Ecto neural progenitor cell (in vitro differentiated cells): Measurements from ENCODE around the gene TLE1.
A peak's percentile ranks its signal among the peaks of the same experiment; 100 is the strongest.

Source experiments
- DNase-seq: peaks from one replicate; pipeline ENCODE4 v3.0.0-alpha.2; 2018; ENCODE audit warnings: low spot score

TLE1 gene

DNA sequence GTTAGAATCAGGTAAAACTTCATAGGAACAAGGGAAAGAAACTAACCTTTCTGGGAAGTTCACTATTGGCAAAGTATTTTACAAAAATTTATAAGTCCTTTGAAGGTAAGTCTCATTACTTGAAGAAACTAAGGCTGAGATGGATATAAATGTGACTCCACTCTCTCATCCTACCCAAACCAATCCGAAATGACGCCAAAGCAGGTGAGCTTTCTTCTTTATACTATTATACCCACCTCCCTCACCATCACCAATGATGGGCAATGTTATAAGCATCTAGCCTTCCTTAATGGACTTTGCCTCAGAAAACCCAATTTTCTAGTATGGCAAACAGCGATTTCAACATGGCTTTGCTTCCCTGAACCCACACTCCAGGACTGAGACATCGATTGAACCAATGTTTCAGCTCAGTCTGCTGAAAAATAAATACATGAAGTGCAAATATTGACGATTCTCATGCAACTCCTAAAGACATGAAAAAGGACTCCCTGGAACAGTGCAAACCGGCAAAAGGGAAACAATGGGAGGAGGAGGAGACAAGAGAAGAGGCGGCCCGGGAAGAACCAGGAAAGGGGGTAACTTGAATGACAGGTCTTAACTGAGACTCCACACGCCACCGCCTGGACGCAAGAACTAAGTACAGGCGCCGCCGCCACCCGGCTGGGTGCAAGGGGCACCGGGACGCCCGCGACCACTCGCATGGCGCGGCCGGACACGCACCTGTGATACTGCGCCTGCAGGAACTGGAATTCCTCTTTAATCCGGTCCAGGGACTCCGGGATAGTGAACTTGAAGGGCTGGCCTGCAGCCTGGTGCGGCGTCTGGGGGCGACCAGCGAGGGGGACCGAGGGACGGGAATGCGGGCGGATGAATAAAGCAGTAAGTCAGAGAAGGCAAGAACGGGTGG lies 2.5 kb downstream of the TLE1 start:
- peak; percentile 89 for DNase-seq

DNA sequence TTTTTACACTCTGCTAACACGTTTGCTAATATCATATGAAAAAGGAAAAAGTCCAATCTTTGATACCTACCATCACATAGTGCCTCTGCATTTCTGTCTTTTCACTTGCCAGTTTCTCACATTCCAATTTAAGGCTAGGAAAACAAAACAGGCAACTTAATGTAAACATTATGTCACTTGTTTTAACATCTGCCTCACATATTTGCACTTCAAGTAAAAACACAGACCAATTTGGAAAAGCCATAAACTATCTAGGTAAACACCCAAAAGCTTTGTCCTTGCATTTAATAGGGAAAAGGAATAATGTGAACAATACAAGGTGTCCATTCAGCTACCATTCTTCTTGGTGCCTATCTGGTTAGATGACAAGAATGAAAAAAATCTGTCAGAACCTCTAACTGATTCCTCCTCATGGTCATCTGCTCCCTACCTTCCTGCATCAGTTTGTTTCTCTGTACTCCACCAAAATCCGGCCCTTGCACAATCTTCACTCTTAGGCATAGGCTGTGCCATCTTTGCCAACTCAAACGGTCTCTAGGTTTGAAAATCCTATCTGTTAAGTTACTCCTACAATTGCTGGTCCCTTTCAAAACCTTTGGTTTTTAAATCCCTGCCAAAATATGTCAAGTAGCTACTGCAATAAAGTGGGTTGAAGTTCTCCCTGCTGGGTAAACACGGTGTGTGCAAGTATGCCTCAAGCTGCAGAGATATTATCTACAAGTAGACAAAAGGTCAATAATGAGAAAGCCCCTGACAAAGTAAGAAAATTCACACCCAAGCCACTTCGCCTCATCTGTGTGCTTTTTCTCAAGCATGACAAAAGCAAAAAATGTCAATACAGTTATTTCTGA lies 3.4 kb downstream of the TLE1 start:
- DNase-seq: no peak

DNA sequence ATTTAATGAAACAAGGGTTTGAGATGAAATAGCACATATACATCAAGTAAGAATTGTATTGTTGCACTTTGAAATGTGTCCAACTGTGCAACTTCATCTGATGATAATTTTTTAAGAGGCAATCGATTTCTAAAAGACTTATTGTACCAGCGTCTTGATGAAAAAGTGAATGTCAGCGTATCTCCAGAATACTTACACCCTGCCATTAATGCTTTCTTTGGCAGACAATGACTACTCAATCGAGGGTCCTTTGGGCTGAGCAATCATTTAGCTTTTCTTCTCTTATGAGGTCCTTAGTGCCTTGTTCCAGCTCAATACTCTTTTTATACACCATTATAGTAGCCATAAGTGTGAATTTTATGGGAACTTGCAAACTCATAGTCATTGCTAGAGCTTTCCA lies 4.7 kb downstream of the TLE1 start:
- DNase-seq: no peak

DNA sequence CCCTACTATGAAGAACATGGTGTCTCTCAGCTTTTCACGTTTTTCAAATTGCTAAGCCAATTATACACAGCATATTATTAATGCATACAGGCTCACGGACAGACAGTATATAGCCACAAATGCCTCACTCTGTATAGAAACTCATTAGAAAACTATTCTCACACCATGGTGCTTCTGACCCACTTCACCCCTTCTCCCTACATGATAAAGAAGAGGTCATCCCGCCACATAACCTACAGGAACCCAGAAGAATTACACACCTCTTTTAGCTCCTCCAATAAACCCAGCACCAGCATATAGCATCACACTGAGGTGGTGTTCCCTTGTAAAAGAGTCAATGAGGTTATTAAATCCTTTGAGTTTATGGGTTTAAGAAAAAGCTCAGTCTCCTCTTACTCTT lies 5.6 kb downstream of the TLE1 start:
- no peak for DNase-seq

DNA sequence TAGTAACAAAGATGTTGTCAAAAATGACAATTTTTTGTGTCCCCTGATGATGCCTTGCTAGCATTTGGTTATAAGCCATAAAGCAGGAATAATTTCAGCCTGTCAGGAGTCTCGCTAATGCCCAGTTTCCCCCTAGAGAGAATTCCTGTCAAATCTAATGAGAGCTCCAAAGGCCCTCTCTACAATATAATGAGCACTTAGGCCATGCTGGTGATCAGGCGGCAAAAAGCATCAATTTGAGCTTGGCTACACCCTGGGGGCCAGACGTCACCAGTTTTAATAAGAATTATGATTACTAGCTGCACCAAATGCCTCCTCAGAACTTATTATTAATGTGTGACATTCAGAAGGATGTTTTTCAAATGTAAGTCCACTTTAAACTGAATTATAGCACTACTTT lies 6.1 kb downstream of the TLE1 start:
- no peak for DNase-seq

DNA sequence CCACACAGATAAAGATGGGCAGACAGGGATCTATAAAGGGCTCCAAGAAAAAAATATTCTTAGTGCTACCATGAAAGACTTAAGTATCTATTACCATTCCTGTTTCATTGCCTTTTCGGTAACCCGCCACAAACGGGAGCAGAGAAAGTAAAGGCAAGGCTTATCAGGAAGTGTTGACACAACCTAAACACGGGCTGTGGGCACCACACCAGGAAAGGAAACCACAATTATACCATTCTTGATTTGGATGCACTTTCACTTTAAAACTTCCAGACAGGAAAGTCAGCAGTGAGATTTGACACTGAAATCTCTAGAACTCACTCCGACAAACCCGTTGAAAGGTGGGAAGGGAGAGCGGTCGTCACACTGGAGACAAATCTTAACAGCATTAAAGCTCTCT lies 6.5 kb downstream of the TLE1 start:
- no peak for DNase-seq

DNA sequence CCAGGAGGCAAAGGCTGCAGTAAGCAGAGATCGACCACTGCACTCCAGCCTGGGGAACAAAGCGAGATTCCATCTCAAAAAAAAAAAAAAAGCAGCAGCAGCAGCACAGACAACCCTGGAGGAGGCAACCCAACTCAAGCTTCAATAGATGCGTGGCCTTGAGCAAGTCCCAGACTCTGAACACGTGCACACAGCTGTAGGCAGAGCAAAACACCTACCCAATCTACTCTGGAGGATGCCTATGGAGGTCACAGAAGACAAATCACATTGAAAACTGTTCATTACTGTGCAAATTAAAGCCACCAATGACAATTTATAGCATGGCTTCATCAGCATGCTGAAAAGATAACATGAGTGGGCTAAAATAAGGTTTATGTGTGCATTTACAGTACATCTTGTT lies 7.2 kb downstream of the TLE1 start:
- DNase-seq: no peak

DNA sequence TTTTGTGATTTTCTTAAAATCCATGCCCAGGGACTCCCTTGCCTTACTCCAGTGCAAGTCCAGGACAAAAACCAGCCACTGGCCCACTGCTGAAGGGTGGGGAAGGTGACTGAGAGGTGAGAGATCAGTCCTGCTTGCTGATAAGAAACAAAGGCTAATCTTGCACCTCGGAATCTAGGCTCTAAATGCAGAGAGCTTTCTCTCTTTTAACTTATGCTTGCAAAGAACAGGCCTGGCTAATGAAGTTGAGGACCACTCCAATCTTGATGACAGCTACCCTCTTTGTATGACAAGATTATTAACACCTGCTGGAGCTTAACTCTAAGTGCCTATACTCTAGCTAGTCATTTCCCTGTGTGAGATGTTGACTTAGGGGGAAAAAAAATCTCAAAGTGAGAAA lies 8.8 kb downstream of the TLE1 start:
- no peak for DNase-seq

DNA sequence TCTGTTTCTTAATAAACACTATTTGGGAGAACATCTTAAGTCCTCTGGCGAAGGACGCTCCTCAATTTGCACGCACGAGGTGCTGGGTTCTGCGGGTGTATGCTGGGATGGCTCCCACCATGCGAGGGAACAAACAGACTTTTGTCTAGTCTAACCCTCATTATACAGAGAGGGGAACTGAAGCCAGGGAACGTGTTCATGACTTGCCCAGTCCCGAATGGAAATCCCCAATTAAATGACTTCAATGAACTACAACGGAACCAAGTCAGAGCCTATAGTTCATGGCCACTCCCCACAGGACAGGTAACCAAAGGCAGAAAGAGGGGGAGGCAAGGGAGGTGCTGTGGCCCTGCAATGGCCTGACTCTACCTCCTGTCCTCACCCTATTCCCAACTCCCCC lies 9.3 kb downstream of the TLE1 start:
- no peak for DNase-seq

DNA sequence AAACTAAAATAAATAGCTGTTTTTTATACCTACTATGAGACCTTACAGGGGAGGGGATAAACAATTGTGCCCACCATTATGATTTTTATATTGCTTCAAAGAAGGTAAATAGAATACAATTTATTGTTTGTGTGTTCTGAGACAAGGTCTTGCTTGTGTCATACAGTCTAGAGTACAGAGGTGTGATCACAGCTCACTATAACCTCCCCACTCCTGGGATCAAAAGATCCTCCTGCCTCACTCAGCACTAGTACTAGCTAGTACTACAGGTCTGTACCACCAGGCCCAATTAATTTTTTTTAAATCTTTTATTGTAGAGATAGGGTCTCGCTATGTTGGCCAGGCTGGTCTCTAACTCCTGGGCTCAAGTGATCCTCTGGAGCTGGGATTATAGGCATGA lies 11.3 kb downstream of the TLE1 start:
- no peak for DNase-seq

DNA sequence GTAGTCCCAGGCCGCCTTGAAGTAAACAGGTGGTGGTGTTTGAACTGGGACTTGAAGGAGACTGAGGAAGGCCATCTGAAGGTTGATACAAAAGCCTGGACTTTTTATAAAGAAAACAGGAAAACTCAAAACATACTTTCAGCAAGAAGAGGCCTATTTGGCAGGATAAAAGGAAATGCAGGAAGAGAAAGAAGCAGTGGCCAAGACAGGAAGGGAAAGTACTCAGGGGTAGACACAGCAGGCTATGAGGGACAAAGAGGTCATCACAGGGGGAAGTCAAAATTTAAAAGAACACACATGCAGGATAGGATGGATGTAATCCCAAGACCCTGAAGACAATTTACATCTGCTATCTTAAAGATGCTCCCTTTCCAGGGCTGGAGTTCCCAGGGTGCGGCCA lies 13.0 kb downstream of the TLE1 start:
- no peak for DNase-seq

DNA sequence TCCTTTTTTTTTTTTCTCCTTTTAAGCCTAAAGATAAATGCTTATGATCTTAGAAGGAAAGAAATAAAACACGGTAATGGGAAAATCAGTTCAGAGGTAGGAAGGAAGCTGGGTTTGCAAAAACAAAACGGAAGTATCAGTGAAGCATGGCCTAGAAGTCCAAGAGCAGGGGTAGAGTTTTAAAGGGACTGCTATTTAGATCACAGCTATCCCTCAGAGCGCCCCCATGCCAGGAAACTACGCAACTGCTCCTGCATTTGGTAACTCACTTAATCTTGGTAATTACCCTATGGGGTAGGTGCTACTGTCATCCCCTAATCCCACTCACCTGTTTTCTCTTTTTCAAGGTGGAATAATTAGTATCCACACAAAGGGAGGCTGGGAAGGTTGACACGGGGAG lies 16.0 kb downstream of the TLE1 start:
- DNase-seq: no peak

DNA sequence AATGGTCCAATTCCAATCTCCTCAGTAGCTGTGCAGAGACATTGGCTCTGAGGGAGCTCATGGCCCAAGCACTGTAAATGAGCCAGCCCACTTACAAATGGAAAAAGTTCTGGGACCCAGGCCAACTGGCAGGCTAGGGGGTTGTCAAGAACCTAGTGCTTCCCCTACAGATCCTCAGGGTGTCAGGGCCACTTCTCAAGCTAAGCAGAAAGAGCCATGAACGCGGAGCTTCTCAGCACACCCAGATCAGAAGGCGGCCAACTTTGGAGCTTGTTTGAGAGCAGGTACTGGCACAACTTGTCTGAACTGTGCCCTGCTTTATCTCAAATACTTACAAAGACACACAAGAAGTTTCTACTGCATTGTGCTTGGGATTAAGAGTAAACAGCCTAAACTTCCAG lies 17.5 kb downstream of the TLE1 start:
- no peak for DNase-seq

DNA sequence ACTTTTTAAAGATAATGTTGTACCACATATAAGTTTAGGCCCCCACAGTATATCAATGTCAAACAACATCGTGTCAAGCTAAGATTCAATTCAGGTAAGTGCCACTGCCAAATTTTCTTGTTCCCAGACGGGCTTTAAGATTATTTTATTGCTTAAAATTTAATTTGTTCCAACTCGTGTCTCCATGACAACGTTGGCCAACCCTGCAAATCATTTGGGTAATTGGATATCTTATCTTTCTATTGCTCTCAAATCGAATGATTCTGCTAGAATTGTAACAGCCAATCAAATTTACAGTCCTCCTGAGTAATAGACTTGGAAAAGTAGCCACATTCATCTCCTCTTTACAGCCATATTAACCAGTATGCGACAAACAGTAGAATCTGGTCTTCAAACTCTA lies 19.5 kb downstream of the TLE1 start:
- DNase-seq: no peak

DNA sequence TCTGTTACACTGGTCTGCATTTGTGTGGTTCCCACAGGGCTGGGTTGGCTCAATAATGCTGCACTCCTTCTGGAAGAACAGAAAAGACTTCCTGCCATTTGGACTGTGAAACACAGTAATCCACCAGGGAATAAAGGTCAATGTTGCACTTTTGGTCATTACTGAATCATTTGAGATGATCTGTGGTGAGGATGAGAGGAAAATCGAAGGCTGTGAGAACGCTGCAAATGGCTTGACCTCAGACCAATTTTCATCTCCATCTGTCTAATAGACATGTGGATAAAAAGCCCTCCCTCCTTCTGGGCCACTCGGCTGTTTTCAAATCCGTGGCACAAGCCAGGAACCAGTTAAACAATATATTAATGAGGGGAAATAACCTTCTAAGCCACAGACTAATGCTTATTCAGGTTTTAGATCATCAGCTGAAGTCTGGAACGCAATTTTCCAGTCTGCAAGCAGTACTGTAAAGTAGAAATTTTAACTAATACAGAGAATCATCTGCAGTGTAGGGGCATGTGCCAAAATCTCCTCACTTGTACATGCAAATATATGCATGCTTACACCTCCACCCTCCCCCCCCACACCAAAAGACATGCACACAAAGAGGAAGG lies 20.2 kb downstream of the TLE1 start:
- no peak for DNase-seq

DNA sequence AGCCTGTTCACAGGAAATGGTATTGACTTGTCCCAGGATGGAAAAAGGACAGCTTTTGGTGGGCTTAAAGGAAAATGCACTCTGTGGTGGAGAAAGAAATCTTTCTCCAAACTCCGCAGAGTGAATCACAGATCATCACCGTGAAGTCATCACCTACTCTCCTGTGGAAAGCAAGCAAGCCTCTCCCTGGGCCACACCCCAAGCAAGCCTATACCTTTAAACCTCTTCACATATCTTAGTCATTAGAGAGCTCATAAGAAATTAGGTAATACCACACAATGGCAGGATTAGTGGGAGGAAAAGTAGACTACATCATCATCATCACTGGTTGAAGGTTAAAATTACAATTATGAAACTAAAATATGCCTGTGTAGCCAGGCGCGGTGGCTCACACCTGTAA lies 23.2 kb downstream of the TLE1 start:
- no peak for DNase-seq

DNA sequence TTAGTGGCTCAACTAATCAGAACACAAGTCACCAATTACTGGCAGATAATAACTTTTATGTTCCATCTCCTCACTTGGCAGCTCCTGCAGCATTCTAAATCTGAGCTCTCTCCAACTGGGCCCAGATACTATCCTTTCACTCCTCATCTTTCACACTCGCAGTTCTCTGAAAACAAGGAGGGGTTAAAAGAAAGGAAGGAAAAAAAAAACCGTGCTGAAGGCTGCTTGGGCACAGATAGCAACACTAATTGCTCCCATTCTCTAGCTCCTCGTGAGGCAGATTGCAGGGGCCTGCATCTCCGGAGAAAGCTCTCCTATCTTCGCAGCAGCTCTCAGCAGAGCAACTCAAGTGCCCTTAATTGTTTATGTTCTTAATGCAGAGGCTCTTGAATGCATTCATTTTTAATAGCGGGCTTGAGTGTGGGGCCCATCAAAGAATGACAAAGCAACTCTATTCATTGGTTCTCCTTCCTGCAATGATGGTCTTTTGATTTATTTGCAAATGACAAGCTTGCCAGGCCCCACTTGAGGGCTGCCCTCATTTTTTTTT lies 23.9 kb downstream of the TLE1 start:
- DNase-seq: no peak

DNA sequence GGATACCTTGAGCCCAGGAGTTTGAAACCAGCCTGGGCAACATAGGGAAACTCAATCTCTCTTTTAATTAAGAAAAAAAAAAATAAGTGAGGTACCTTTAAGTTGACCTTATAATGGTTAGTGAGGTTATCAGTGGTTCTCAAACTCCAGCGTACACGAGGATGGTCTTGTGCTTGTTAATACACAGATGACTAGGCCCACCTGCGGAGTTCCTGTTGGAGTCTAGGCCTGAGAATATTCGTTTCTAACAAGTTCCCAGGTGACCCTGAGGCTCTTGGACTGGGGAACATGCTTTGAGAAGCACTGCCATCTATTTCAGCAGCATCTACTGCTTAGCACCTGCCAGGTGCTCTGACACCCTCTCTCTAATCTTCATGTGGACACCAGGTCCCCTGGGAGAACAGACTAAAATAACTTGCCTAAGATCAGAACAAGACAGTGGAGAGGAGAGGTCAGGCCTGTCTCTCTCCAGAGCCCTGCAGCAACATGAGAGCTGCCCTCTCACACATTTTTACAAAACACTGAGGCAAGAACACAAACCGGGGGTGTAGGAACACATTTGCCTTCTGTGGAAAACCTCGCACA lies 24.6 kb downstream of the TLE1 start:
- no peak for DNase-seq

DNA sequence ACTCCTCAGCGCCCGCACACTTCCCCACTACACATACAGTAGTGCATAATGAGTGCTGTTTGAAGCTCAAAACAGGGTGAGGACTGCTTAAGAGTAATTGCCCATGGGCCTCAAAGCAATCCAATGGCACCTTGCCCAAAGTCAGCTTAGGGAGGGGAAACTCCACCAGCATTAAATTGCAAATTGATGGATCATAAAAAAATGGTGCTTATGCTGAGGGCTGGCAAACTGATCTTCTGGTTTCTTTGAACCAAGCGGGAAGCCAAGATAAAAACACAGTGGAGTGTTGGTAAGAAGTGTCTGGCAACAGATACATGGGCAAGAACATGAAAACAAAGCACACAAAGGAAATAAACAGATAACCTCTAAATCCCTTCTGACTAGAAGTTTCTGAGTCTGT lies 28.0 kb downstream of the TLE1 start:
- DNase-seq: no peak

DNA sequence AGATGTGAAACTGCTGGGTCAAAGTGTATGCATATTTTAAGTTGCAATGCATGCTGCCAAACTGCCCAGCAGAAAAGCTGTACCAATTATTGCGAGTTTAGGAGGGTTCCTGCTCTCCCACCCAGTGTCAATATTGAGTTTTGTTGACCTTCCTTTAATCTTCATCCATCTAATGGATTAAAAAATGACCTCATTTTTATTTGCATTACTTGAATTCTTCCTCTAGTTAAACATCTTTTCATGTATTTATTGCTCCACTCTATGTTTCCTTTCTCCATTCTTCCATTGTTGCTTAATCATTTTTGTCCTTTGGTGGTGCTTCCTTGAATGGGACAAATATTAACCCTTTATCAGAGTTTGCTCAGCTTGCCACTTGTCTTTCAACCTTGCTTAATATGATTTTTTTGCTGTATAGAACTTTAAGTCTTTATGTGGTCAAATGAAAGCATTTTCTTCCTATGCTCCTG lies 32.4 kb downstream of the TLE1 start:
- DNase-seq: no peak

DNA sequence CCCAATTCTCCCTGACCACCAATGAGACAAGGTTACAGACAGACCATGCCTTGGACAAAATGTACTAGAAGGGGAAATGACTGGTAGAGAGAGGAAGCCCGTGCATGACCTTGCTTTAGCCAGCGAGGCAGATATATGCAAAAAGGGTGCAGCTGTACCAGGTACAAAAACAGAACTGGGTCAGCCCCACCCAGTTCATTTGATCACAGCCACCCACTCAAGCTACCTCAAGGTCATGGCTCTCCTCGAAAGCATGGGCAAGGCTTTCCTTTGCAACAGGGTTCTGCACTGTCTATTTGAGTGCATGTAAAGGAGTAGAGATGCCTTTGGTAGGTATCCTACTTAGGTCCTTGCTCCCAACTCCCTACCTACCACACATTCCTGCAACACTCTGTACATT lies 33.3 kb downstream of the TLE1 start:
- no peak for DNase-seq

DNA sequence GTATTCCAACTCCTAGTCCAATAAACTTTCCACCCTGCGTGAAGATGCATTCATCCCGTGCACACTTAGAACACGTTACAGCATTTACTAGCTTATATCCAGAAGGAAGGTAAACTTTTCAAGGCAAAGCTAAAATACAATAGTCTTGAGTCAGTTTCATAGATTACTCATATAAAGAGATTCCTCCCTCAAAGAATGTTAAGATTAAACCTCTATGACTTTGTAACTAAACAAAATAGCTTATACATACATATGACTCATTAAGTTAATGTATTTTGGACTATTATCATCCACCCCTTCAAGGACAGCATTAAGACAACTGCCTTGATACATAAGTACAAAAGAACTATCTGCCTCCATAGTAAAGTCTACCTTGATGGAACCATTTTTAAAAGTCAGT lies 36.1 kb downstream of the TLE1 start:
- DNase-seq: no peak
